CD4-positive, alpha-beta T cell treated with Interleukin-2 at 100 ng/mL for 4 hours (primary cell): Measurements from ENCODE around the gene OR51F2.
"Not testable (repeated sequence)": the region's sequence is repeated elsewhere in the genome, so short reads cannot be mapped to it uniquely, and the experiment has no call there.

Source experiments
- DNase-seq: peaks from one replicate; pipeline ENCODE4 v3.0.0-alpha.2; 2020; ENCODE audit warnings: low spot score

Gene OR51F2, protein sequence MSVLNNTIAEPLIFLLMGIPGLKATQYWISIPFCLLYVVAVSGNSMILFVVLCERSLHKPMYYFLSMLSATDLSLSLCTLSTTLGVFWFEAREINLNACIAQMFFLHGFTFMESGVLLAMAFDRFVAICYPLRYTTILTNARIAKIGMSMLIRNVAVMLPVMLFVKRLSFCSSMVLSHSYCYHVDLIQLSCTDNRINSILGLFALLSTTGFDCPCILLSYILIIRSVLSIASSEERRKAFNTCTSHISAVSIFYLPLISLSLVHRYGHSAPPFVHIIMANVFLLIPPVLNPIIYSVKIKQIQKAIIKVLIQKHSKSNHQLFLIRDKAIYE

GRCh38 chr11:4821021-4821420, at the start of gene OR51F2:
OR51F2 (plus strand) TSS chr11:4821321; CDS start chr11:4821422, 101 bp downstream.
- no peak for DNase-seq

DNA sequence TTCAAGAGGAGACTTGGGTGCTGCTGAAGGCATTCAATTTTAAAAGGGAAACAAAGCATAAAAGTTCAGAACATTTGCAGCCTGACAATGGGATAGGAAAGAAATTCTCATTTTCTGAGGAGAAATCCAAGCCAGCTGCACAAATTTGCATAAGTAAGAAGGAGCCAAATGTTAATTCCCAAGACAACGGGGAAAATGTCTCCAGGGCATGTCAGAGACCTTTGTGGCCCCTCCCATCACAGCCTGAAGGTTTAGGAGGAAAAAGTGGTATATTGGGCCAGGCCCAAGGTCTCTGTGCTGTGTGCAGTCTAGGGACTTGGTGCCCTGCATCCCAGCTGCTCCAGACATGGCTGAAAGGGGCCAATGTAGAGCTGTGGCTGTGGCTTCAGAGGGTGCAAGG, 38.7 kb upstream of the OR51F2 start:
- no peak for DNase-seq

DNA sequence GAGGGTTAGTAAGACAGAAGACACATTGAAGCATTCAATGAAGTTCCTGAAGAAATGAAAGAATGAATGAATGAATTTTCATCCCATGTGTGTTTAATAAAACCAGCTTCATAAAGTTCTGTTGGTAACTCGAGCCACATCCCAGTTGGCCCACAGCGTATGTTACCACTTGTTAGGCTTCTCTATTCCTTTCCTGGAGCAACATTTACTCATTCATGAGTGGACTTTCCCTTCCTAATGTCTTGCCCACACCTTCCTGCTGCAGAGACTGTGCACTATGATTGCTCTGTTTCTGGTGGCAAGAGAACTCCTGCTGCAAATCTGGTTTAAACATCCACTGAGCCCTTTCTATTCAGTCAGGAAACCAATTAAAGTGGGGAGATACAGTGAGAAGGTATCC, 23.9 kb upstream of the OR51F2 start:
- no peak for DNase-seq

- DNase-seq: no peak
These were observed 22.5 kb upstream of the OR51F2 start for GRCh38 chr11:4798427-4799183.

DNA sequence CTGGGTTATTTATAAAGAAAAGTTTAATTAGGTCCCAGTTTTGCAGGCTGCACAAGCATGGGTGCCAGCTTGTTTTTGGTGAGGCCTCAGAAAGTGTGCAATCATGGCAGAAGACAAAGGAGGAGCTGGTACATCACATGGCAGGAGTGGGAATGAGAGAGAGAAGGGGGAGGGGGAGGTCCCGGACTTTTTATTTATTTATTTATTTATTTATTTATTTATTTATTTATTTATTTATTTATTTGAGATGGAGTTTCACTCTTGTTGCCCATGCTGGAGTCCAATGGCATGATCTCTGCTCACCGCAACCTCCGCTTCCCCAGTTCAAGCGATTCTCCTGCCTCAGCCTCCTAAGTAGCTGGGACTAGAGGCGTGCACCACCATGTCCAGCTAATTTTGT, 19.8 kb upstream of the OR51F2 start:
- not testable (repeated sequence) for DNase-seq

DNA sequence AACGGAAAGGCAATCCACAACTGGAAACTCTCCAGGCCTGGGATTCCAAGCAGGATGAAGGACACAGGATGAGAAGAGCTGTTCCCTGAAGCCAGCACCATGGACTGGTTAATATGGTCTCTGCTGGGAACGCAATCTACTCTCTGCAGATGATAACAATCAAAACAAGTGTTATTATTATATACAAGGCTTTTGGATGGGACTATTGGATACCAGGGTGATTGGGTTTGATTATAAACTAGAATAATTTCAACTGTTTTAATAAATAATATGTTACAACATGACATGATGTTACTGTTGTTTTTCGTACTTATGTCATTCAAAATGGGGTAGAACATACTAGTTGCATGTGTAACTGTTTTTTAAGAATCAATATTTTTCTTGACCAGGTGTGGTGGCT, 16.8 kb upstream of the OR51F2 start, which contains the start of gene OR52R1:
TSS of gene OR52R1 (minus strand) at position 101 of the 400 bp plus-strand sequence. CDS start at position 101, 0 bp downstream.
- no peak for DNase-seq

DNA sequence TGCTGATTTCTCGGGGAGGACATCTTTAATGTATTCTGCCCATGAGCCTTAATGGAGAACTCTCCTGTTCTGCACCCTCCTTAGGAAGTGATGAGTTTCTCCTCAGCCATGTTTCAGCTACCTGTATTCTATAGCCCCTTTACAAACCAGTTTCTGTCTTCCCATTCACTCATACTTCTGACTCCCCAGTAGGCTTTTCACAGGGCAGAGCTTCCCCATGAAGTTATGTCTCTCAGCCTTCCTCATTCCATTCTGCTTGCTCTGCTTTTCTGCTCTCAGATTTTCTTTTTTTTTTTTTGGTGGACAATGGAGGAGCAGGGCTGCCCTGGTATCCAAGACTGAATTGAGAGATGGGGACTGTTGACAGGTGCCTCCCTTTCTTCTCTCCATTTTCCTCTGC, 12.6 kb upstream of the OR51F2 start:
- DNase-seq: no peak

GRCh38 chr11:4809246-4809645, 11.9 kb upstream of the OR51F2 start:
- no peak for DNase-seq

GRCh38 chr11:4825132-4825531, 4.0 kb downstream of the OR51F2 start:
- no peak for DNase-seq

DNA sequence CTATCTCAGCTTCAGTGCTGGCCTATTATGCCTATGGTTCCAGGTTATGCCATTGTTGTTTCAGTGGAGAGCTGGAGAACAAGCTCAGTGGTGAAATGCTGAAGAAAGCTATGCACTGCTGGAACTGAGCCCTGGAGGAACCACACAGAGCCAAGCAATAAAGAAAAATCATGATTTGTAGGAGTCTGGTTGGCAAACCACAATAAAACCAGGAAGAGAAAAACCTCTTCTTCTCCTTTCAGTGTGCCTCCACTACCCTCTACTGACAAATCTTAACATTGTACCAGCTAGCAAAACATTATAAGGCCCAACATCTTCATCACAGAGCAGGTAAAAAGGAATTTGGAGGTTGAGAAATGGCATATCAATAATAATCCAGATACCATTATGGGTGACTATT, 5.3 kb downstream of the OR51F2 start:
- DNase-seq: no peak

DNA sequence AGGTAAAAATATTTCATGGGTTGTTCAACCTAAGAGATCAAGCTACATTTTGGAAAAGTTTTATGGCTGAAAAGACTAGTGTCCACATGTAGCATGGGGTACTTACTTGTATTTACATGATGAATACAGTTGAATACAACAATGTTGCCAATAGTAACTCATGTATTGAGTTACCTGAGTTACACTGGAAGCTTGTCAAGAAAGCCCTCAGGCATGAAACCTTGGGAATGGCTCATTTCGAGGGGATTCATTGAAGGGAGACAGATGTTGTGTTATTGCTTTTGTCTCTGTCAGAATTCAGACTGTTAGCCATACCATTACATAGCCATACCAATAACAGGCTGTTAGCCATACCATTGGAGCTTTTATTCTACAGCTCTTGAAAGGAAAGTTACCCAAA, 9.2 kb downstream of the OR51F2 start:
- no peak for DNase-seq

DNA sequence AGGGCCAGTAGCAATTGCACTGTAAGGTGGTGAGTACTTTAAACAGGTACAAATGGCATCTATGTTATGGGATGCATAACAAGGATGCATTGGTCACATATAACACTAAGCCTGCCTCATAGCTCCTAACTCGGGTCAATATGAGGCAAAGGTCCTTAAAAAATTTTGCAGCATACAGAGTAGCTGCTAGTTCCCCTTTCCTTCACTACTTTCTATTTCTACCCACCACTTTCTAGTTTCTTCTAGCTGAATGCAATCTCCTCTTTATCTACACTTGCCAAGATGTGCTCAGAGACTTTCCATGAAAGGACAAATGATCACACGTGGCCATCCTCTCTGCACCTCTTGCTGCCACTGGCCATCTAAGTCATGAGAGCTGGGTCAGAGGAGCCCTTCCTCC, 9.8 kb downstream of the OR51F2 start:
- no peak for DNase-seq

GRCh38 chr11:4839851-4840549, 18.9 kb downstream of the OR51F2 start:
- no peak for DNase-seq

GRCh38 chr11:4848908-4849532, 27.9 kb downstream of the OR51F2 start, which contains the start of gene OR51S1:
OR51S1 (minus strand) TSS chr11:4849208; CDS start chr11:4849208, 0 bp downstream.
- DNase-seq: no peak

DNA sequence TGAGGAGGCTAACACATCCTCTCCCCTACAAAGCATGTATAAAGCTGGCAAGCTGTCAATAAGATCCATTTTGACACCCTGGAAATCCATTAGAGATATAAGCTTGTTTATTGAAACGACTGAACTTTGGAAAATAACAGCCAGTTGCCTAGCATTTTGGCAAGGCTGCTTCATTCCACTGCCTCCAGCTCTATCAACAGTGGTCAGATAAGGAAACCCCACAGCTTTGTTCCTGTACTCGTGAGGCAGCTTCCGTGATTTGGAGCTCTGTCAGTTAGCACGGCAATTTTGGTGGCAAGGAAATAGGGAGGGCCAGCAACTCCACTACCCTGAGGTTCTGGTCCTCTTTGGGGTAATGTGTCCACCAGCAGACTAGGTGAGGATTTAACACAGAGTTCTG, 29.9 kb downstream of the OR51F2 start:
- no peak for DNase-seq

DNA sequence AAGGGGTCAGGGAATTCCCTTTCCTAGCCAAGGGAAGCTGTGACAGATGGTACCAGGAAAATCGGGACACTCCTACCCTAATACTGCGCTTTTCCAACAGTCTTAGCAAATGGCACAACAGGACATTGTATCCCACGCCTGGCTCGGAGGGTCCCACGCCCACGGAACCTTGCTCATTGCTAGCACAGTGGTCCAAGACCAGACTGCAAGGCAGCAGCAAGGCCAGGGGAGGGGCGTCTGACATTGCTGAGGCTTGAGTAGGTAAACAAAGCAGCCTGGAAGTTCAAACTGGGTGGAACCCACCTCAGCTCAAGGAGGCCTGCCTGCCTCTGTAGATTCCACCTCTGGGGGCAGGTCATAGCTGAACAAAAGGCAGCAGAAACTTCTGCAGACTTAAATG, 33.2 kb downstream of the OR51F2 start:
- DNase-seq: not testable (repeated sequence)

DNA sequence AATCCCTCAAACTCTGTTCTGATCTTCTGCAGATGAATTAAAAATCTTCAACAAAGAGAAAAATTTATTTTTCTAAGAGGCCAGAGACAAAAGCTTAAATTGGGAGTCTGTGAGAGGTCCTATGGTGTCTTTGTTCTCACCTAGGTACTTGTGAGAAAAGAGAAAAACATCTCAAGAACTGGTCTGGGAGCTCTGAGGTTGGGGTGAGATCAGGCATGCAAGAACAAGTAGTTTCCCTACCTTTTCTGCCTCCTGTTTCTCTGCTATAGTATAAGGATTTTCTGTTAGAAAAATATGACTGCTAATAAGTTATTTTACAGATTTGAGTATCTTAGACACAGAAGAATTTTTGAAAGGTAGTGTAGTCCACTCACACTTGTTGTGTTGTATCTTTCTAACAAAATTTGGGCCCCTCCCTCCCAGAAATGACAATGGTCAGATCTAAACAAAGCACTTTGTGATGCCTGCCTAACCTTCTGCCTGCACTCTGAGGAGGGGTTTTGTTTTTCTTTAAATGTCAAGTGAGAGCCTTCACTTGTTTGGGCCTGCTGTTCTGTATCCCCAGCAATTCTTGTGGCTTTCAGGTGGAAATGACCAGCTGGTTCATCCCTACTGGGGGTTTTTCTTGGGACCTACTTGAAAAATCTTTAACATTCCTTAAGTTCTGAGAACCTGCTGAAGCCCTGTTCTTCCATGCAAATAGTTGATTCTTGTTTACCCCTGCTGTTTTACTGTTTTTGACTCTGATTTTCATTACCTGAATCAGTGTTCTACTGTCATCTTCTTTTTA, 41.5 kb downstream of the OR51F2 start:
- DNase-seq: no peak

DNA sequence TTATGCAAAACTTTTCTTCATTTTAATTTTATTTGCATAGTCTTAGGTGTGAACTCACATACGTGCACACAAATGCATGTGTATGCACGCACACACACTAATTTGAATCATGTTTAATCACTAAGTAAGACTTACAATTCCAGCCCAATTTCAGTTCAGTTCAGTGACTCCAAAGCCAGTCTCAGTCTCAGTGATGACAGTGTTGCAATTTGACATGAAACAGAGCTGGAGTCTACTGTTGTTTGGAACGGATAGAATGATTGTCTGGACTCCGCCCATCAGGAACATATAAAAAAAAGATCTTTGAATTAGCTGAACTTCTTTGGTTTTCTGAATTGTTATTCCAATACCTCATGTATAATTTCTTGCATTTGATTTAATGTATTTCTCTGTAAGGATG, 42.8 kb downstream of the OR51F2 start:
- no peak for DNase-seq

- DNase-seq: no peak
These were observed 44.7 kb downstream of the OR51F2 start for GRCh38 chr11:4865855-4866254.
